Right lobe of liver (tissue), 4 donors: Measurements from ENCODE around the gene CNIH2.

Experiments
- POLR2A ChIP-seq: fragments of 450-650 bp; IDR thresholded peaks from one replicate; pipeline ENCODE4 v1.6.1; 2017; ENCODE audit warnings: antibody characterized with exemption, mild to moderate bottlenecking
- TF ChIP-seq, protein P1 (sequence below), 4 donors: fragments of 200-600 bp in 3 of 4; fragments of 450-650 bp in 1 of 4; IDR thresholded peaks; one replicate each; pipeline versions ENCODE4 v1.5.1 to v1.8.0; 2016 to 2022; ENCODE audit warnings: antibody characterized with exemption in 4 of 4, mild to moderate bottlenecking in 2 of 4
- donor health status: DM: no; HTN: no; CAD: no.
- donor health status: DM: no; HTN: no; CAD: no.
- donor health status: DM: no; HTN: yes; CAD: no.

GRCh38 chr11:66263231-66263630 lies 14.7 kb upstream of the CNIH2 start:
- TF ChIP-seq, protein P1, sequence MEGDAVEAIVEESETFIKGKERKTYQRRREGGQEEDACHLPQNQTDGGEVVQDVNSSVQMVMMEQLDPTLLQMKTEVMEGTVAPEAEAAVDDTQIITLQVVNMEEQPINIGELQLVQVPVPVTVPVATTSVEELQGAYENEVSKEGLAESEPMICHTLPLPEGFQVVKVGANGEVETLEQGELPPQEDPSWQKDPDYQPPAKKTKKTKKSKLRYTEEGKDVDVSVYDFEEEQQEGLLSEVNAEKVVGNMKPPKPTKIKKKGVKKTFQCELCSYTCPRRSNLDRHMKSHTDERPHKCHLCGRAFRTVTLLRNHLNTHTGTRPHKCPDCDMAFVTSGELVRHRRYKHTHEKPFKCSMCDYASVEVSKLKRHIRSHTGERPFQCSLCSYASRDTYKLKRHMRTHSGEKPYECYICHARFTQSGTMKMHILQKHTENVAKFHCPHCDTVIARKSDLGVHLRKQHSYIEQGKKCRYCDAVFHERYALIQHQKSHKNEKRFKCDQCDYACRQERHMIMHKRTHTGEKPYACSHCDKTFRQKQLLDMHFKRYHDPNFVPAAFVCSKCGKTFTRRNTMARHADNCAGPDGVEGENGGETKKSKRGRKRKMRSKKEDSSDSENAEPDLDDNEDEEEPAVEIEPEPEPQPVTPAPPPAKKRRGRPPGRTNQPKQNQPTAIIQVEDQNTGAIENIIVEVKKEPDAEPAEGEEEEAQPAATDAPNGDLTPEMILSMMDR (IDR thresholded peaks at IDR 0.05) = no peak
- no peak for TF ChIP-seq POLR2A
